Neuronal stem cell (in vitro differentiated cells): ENCODE results near the gene FAM174A.

Source experiments
- DNase-seq: peaks from one replicate; pipeline ENCODE4 v3.0.0-alpha.2; 2013; ENCODE audit warnings: low spot score
- H2AFZ ChIP-seq: one replicate; pipeline ENCODE4 v1.6.1; 2013; ENCODE audit warnings: mild to moderate bottlenecking, low read length, inconsistent platforms
- H2AK5ac ChIP-seq: 2 replicates; pipeline ENCODE4 v1.6.1; 2013; ENCODE audit warnings: low read depth, mild to moderate bottlenecking, inconsistent platforms, low read length, moderate library complexity, mixed read lengths
- H2BK120ac ChIP-seq: 2 replicates; pipeline ENCODE4 v1.6.1; 2013; ENCODE audit warnings: low read depth, mild to moderate bottlenecking, inconsistent platforms, low read length, moderate library complexity, mixed read lengths
- H2BK12ac ChIP-seq: one replicate; pipeline ENCODE4 v1.6.1; 2013; ENCODE audit warnings: low read length, inconsistent platforms
- H2BK15ac ChIP-seq: 2 replicates; pipeline ENCODE4 v1.6.1; 2013; ENCODE audit warnings: mild to moderate bottlenecking, low read length, inconsistent platforms, mixed read lengths
- H2BK5ac ChIP-seq: one replicate; pipeline ENCODE4 v1.6.1; 2013; ENCODE audit warnings: inconsistent platforms, mild to moderate bottlenecking, low read length, moderate library complexity
- H3K14ac ChIP-seq: one replicate; pipeline ENCODE4 v1.6.1; 2013; ENCODE audit warnings: low read length, inconsistent platforms
- H3K18ac ChIP-seq: 2 replicates; pipeline ENCODE4 v1.6.1; 2013; ENCODE audit warnings: low read length, inconsistent platforms
- H3K23ac ChIP-seq: 2 replicates; pipeline ENCODE4 v1.6.1; 2013; ENCODE audit warnings: low read depth, mild to moderate bottlenecking, mixed read lengths, low read length, inconsistent platforms; ENCODE audit not compliant: poor library complexity
- H3K27ac ChIP-seq: replicated peaks from 3 replicates; pipeline ENCODE4 v1.5.1; 2013; ENCODE audit warnings: low read length, inconsistent platforms
- H3K27me3 ChIP-seq, 3 experiments: 2 replicates each; pipeline ENCODE4 v1.6.1; 2013; ENCODE audit warnings: low read length in 3 of 3, mild to moderate bottlenecking in 2 of 3, inconsistent platforms in 1 of 3, low read depth in 1 of 3, mixed read lengths in 1 of 3, moderate library complexity in 1 of 3; ENCODE audit not compliant: control insufficient read depth in 3 of 3, insufficient read depth in 3 of 3
- H3K36me3 ChIP-seq, 2 donors: replicated peaks in 1 of 2; 2 replicates each; pipeline ENCODE4 v1.6.1; 2013; ENCODE audit warnings: low read length in 2 of 2; ENCODE audit not compliant: control insufficient read depth in 2 of 2, insufficient read depth in 2 of 2
- H3K4ac ChIP-seq: 2 replicates; pipeline ENCODE4 v1.6.1; 2013; ENCODE audit warnings: inconsistent platforms, mild to moderate bottlenecking, low read length, moderate library complexity
- H3K4me1 ChIP-seq, 2 donors: 1 replicate in 1 of 2; 2 replicates in 1 of 2; pipeline ENCODE4 v1.6.1; 2013; ENCODE audit warnings: low read length in 2 of 2, low read depth in 1 of 2; ENCODE audit not compliant: control insufficient read depth in 2 of 2, insufficient read depth in 1 of 2
- H3K4me2 ChIP-seq: one replicate; pipeline ENCODE4 v1.6.1; 2013; ENCODE audit warnings: mild to moderate bottlenecking, low read length, inconsistent platforms; ENCODE audit not compliant: insufficient read depth, poor library complexity, severe bottlenecking
- H3K4me3 ChIP-seq, 2 donors: 2 replicates each; pipeline ENCODE4 v1.5.1; 2013; ENCODE audit warnings: low read length in 2 of 2, mild to moderate bottlenecking in 2 of 2, inconsistent platforms in 1 of 2, moderate library complexity in 1 of 2
- H3K79me1 ChIP-seq: one replicate; pipeline ENCODE4 v1.6.1; 2013; ENCODE audit warnings: low read depth, mild to moderate bottlenecking, inconsistent platforms, low read length, moderate library complexity
- H3K9ac ChIP-seq: one replicate; pipeline ENCODE4 v1.6.1; 2013; ENCODE audit warnings: mild to moderate bottlenecking, low read depth, low read length, inconsistent platforms; ENCODE audit not compliant: poor library complexity
- H3K9me3 ChIP-seq, 2 donors: replicated peaks in 1 of 2; 2 replicates each; pipeline versions ENCODE3 to v1.6.1; 2013; ENCODE audit warnings: low read length in 2 of 2, mild to moderate bottlenecking in 2 of 2, inconsistent platforms in 1 of 2, low read depth in 1 of 2, mixed read lengths in 1 of 2, moderate library complexity in 1 of 2; ENCODE audit not compliant: control insufficient read depth in 2 of 2, insufficient read depth in 1 of 2
- H4K8ac ChIP-seq: one replicate; pipeline ENCODE4 v1.6.1; 2013; ENCODE audit warnings: low read depth, mild to moderate bottlenecking, inconsistent platforms, low read length, moderate library complexity
- H4K91ac ChIP-seq: one replicate; pipeline ENCODE4 v1.6.1; 2013; ENCODE audit warnings: low read length, low read depth, mild to moderate bottlenecking, inconsistent platforms; ENCODE audit not compliant: poor library complexity
- WGBS, 2 donors: extraction: QIAGEN DNeasy Blood & Tissue Kit; methylation state at CpG; one replicate each; pipeline ENCODE4 v1.1.7; 2013; ENCODE audit warnings: missing lambda C conversion rate in 2 of 2, mixed read lengths in 1 of 2; ENCODE audit not compliant: insufficient read length in 2 of 2, insufficient replicate concordance in 1 of 2; ENCODE audit errors: extremely low coverage in 2 of 2; 5-methylcytosine and 5-hydroxymethylcytosine counted together

Gene FAM174A

GRCh38 chr5:100616291-100616690 lies 81.1 kb downstream of the FAM174A start:
- H3K79me1 ChIP-seq: no peaks in the 10 kb centered on the region
- no peak overlapping the region for H2AK5ac ChIP-seq
- no peak overlapping the region for H2BK120ac ChIP-seq
- peaks cover 0 to 4% of the 10 kb centered on the region in 2 donors for H3K4me1 ChIP-seq
- no peak overlapping the region for H2BK12ac ChIP-seq
- no peak overlapping the region for H2AFZ ChIP-seq
- no peaks in the 10 kb centered on the region for H3K36me3 ChIP-seq
- no peak overlapping the region for H3K9ac ChIP-seq
- no peak overlapping the region for H3K14ac ChIP-seq
- H3K27ac ChIP-seq: no peak overlapping the region
- H3K4ac ChIP-seq: no peak overlapping the region
- peaks cover 0 to 7% of the 10 kb centered on the region in 2 donors for H3K9me3 ChIP-seq
- H3K4me3 ChIP-seq: no peak overlapping the region
- H4K91ac ChIP-seq: no peak overlapping the region
- no CpG with 5 or more reads among the region's 7 CpGs for WGBS, 2 donors
- H3K4me2 ChIP-seq: no peak overlapping the region
- DNase-seq: no peak
- H3K23ac ChIP-seq: no peak overlapping the region
- H3K18ac ChIP-seq: no peak overlapping the region
- H2BK15ac ChIP-seq: no peak overlapping the region
- no peaks in the 10 kb centered on the region for H3K27me3 ChIP-seq
- H2BK5ac ChIP-seq: no peak overlapping the region
- H4K8ac ChIP-seq: no peak overlapping the region

GRCh38 chr5:100616981-100617380 lies 81.8 kb downstream of the FAM174A start:
- Histone ChIP-seq H3K27ac (no peak overlapping the region), H2AK5ac (no peak overlapping the region), H2BK120ac (no peak overlapping the region), H3K9ac (no peak overlapping the region), H2BK15ac (no peak overlapping the region), H3K4me3 (no peak overlapping the region), H2BK5ac (no peak overlapping the region), H3K27me3 (no peaks in the 10 kb centered on the region), H3K79me1 (no peaks in the 10 kb centered on the region), H3K23ac (no peak overlapping the region), H4K8ac (no peak overlapping the region), H4K91ac (no peak overlapping the region), H3K4me1 (peaks cover 0 to 4% of the 10 kb centered on the region in 2 donors), H3K14ac (no peak overlapping the region), H3K18ac (no peak overlapping the region), H2AFZ (no peak overlapping the region), H3K9me3 (peaks cover 0 to 7% of the 10 kb centered on the region in 2 donors), H3K4me2 (no peak overlapping the region), H3K36me3 (no peaks in the 10 kb centered on the region), H3K4ac (no peak overlapping the region), H2BK12ac (no peak overlapping the region)
- DNase-seq: no peak
- WGBS, 2 donors: no CpG with 5 or more reads among the region's 3 CpGs

- Histone ChIP-seq H3K79me1 (no peaks in the 10 kb centered on the region), H3K4me1 (no peaks in the 10 kb centered on the region), H3K14ac (no peak overlapping the region), H4K8ac (no peak overlapping the region), H3K9ac (no peak overlapping the region), H2BK15ac (no peak overlapping the region), H3K18ac (no peak overlapping the region), H3K4me2 (no peak overlapping the region), H3K27me3 (no peaks in the 10 kb centered on the region), H2BK12ac (no peak overlapping the region), H2BK120ac (no peak overlapping the region), H3K27ac (no peak overlapping the region), H2BK5ac (no peak overlapping the region), H3K4me3 (no peak overlapping the region), H2AFZ (no peak overlapping the region), H3K9me3 (no peaks in the 10 kb centered on the region), H3K23ac (no peak overlapping the region), H2AK5ac (no peak overlapping the region), H3K4ac (no peak overlapping the region), H3K36me3 (no peaks in the 10 kb centered on the region), H4K91ac (no peak overlapping the region)
- DNase-seq: no peak
- WGBS, 2 donors: no CpG with 5 or more reads among the region's 2 CpGs
Measured at GRCh38 chr5:100623719-100624118, 88.5 kb downstream of the FAM174A start.

- H3K79me1 ChIP-seq: no peaks in the 10 kb centered on the region
- H4K91ac ChIP-seq: no peak overlapping the region
- H2AFZ ChIP-seq: no peak overlapping the region
- no CpG with 5 or more reads among the region's 1 CpG for WGBS, 2 donors
- peaks cover 0 to 6% of the 10 kb centered on the region in 2 donors for H3K4me1 ChIP-seq
- no peak overlapping the region for H3K4me2 ChIP-seq
- no peak overlapping the region for H3K27ac ChIP-seq
- no peak overlapping the region for H2BK15ac ChIP-seq
- H3K14ac ChIP-seq: no peak overlapping the region
- no peak overlapping the region for H3K4me3 ChIP-seq
- no peak for DNase-seq
- no peak overlapping the region for H2BK120ac ChIP-seq
- no peak overlapping the region for H2BK5ac ChIP-seq
- H3K18ac ChIP-seq: no peak overlapping the region
- no peak overlapping the region for H4K8ac ChIP-seq
- peaks cover 0 to 2% of the 10 kb centered on the region in 2 donors for H3K9me3 ChIP-seq
- no peak overlapping the region for H3K9ac ChIP-seq
- no peaks in the 10 kb centered on the region for H3K27me3 ChIP-seq
- no peaks in the 10 kb centered on the region for H3K36me3 ChIP-seq
- H3K23ac ChIP-seq: no peak overlapping the region
- no peak overlapping the region for H3K4ac ChIP-seq
- H2BK12ac ChIP-seq: no peak overlapping the region
- H2AK5ac ChIP-seq: no peak overlapping the region
Measured at GRCh38 chr5:100634937-100635534, 99.9 kb downstream of the FAM174A start.
